Measurements from ENCODE around the gene JPT2.

- TF ChIP-seq CTCF (IDR thresholded peaks at IDR 0.05; ENCODE audit: insufficient read depth, low read length, poor library complexity, severe bottlenecking) (no peak), EZH2phosphoT487 (conservative IDR thresholded peaks at IDR 0.05; ENCODE audit: low read length) (no peak)
These were observed 45.5 kb upstream of the JPT2 start for GRCh38 chr16:1632638-1632970.

Measured in SU-DHL-6 (cell line).